ENCODE measurements around the gene TTF2.

DNA sequence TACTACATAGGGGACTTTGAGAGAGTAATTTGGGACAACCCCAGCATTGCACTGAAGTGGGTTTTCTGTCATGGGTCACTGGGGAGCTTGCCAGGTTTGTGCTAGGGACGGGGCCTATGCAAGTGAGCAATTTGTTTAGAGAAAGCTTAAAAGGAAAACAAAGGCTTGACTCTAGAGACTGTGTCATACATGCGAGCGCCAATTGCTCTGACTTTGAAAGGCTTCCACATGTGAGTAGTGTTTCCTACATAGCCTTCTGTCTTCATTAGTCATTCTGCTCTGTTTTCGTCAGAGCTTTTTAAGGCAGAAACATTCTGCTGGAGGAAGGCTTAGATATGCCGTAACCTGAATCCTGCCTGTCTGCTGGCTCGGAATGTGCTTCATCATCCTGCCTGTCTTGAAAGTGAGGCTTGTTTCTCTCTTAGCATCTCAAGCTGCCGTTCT, 33.0 kb downstream of the TTF2 start:
- no peak for TF ChIP-seq POLR2A (IDR thresholded peaks at IDR 0.05)
- no peak for TF ChIP-seq POLR2AphosphoS5 (IDR thresholded peaks at IDR 0.05)
